SK-N-SH (cell line): Measurements from ENCODE around the gene ITGB8. TPM values are rescaled to one million over a fixed set of nuclear protein-coding genes. Genes with fewer than 3 reads are reported as not detected.

Experiments used
- CTCF ChIA-PET: fragments of 300-600, 350-600 bp; formaldehyde crosslinking; extraction: SDS; loops from one replicate; lab custom pipeline; 2021; lab: Yijun Ruan, JAX
- POLR2A ChIA-PET: fragments of 350-600 bp; sonication (Branson Sonifier 250); formaldehyde crosslinking; extraction: SDS; loops from one replicate; lab custom pipeline; 2020; ENCODE audit warnings: antibody characterized with exemption, inconsistent platforms; lab: Yijun Ruan, JAX
- DNase-seq: peaks from one replicate; pipeline ENCODE4 v3.0.0; 2012
- H2AFZ ChIP-seq: fragments of 200-600 bp; sonication (generic); 2 replicates; pipeline ENCODE4 v1.8.1; 2016; ENCODE audit warnings: antibody characterized with exemption, mild to moderate bottlenecking, low read depth
- H3F3A ChIP-seq: fragments of 200-600 bp; sonication (generic); replicated peaks from 2 replicates; pipeline ENCODE3; 2016; ENCODE audit warnings: antibody characterized with exemption, mild to moderate bottlenecking; ENCODE audit not compliant: insufficient read depth
- H3K27ac ChIP-seq, 2 experiments: fragments of 200-500 bp in 1 of 2; fragments of 200-600 bp in 1 of 2; sonication (Bioruptor generic) in 1 of 2; sonication (generic), shearing (Covaris generic) in 1 of 2; 2 replicates each; pipeline versions ENCODE4 v1.5.1 to v1.6.1; 2014 to 2016; ENCODE audit warnings: low read depth in 2 of 2, inconsistent platforms in 1 of 2, low read length in 1 of 2, mild to moderate bottlenecking in 1 of 2, mixed read lengths in 1 of 2
- H3K27me3 ChIP-seq: fragments of 200-600 bp; sonication (generic), shearing (Covaris generic); 2 replicates; pipeline ENCODE4 v1.6.1; 2016; ENCODE audit warnings: mixed run types; ENCODE audit not compliant: insufficient read depth
- H3K36me3 ChIP-seq, 2 experiments: fragments of 200-500 bp in 1 of 2; fragments of 200-600 bp in 1 of 2; sonication (Bioruptor generic) in 1 of 2; sonication (generic) in 1 of 2; replicated peaks in 1 of 2; 2 replicates each; pipeline versions ENCODE3 to v1.5.1; 2014 to 2016; ENCODE audit warnings: low read length in 1 of 2, mild to moderate bottlenecking in 1 of 2; ENCODE audit not compliant: insufficient read depth in 2 of 2, control insufficient read depth in 1 of 2
- H3K4me1 ChIP-seq, 2 experiments: fragments of 200-500 bp in 1 of 2; fragments of 200-600 bp in 1 of 2; sonication (Bioruptor generic) in 1 of 2; sonication (generic), shearing (Covaris generic) in 1 of 2; 2 replicates each; pipeline versions ENCODE4 v1.5.1 to v1.6.1; 2014 to 2016; ENCODE audit warnings: low read depth in 1 of 2, low read length in 1 of 2, mixed run types in 1 of 2; ENCODE audit not compliant: insufficient read depth in 2 of 2, control insufficient read depth in 1 of 2
- H3K4me2 ChIP-seq: fragments of 200-600 bp; sonication (generic), shearing (Covaris generic); 2 replicates; pipeline ENCODE4 v1.6.1; 2017; ENCODE audit warnings: mixed run types
- H3K4me3 ChIP-seq, 2 experiments: fragments of 200-500 bp in 1 of 2; fragments of 200-600 bp in 1 of 2; sonication (Bioruptor generic) in 1 of 2; sonication (generic), shearing (Covaris generic) in 1 of 2; 2 replicates each; pipeline versions ENCODE4 v1.5.1 to v1.8.1; 2014 to 2016; ENCODE audit warnings: low read depth in 2 of 2, inconsistent platforms in 1 of 2, low read length in 1 of 2, mild to moderate bottlenecking in 1 of 2, mixed read lengths in 1 of 2, moderate library complexity in 1 of 2
- H3K79me2 ChIP-seq: fragments of 200-600 bp; sonication (generic); 2 replicates; pipeline ENCODE4 v1.8.1; 2017; ENCODE audit warnings: mild to moderate bottlenecking; ENCODE audit not compliant: insufficient read depth
- H3K9ac ChIP-seq: fragments of 200-600 bp; sonication (generic); 2 replicates; pipeline ENCODE4 v1.6.1; 2017; ENCODE audit warnings: mixed run types
- H3K9me2 ChIP-seq: fragments of 200-600 bp; sonication (generic); 2 replicates; pipeline ENCODE4 v1.6.1; 2017; ENCODE audit warnings: mixed run types
- H3K9me3 ChIP-seq: fragments of 200-600 bp; sonication (generic); 2 replicates; pipeline ENCODE4 v1.6.1; 2017; ENCODE audit warnings: mixed run types, mild to moderate bottlenecking, moderate library complexity
- H4K20me1 ChIP-seq: fragments of 200-600 bp; sonication (generic); 2 replicates; pipeline ENCODE4 v1.6.1; 2017; ENCODE audit warnings: mild to moderate bottlenecking, mixed run types; ENCODE audit not compliant: insufficient read depth
- CHD2 ChIP-seq: fragments of 150-350 bp; IDR thresholded peaks from 2 replicates; pipeline ENCODE4 v1.6.1; 2018; ENCODE audit warnings: low read length; ENCODE audit not compliant: partially characterized antibody
- ELF1 ChIP-seq: IDR thresholded peaks from 2 replicates; pipeline ENCODE4 v1.4.0; 2012
- EP300 ChIP-seq, 2 experiments: IDR thresholded peaks; 2 replicates each; pipeline versions ENCODE4 v1.4.0 to v1.6.1; 2012; ENCODE audit warnings: borderline replicate concordance in 1 of 2, low read depth in 1 of 2, low read length in 1 of 2
- EZH2phosphoT487 ChIP-seq: fragments of 200-600 bp; sonication (generic); IDR thresholded peaks from 2 replicates; pipeline ENCODE4 v1.6.1; 2017; ENCODE audit warnings: low read depth, mixed run types, mild to moderate bottlenecking, antibody characterized with exemption, moderate library complexity, borderline replicate concordance
- FOSL2 ChIP-seq: IDR thresholded peaks from 2 replicates; pipeline ENCODE4 v1.4.0; 2012; ENCODE audit warnings: low read depth, mild to moderate bottlenecking, moderate library complexity, borderline replicate concordance
- MEF2A ChIP-seq: IDR thresholded peaks from 2 replicates; pipeline ENCODE4 v1.4.0; 2012; ENCODE audit warnings: low read depth, borderline replicate concordance
- NFIC ChIP-seq: IDR thresholded peaks from 2 replicates; pipeline ENCODE4 v1.4.0; 2012; ENCODE audit warnings: borderline replicate concordance
- RCOR1 ChIP-seq: fragments of 150-350 bp; IDR thresholded peaks from 2 replicates; pipeline ENCODE4 v1.6.1; 2017; ENCODE audit warnings: antibody characterized with exemption, low read length
- RXRA ChIP-seq: IDR thresholded peaks from 2 replicates; pipeline ENCODE4 v1.4.0; 2012; ENCODE audit warnings: low read depth, mild to moderate bottlenecking, borderline replicate concordance
- TCF12 ChIP-seq: IDR thresholded peaks from 2 replicates; pipeline ENCODE4 v1.4.0; 2012
- WGBS: methylation state at CpG from one replicate; pipeline ENCODE4 v1.1.6; 2017; ENCODE audit warnings: low lambda C conversion rate; 5-methylcytosine and 5-hydroxymethylcytosine counted together
- polyA plus RNA-seq, 3 experiments: library from polyadenylated mRNA; depleted of rRNA; stranded (reverse); fragments of >200 nt; gene quantifications; 2 replicates each; pipeline ENCODE4 v1.2.3, GENCODE V29; 2012
- TF ChIP-seq, protein P1 (sequence below): fragments of 200-600 bp; sonication (generic); IDR thresholded peaks from 2 replicates; pipeline ENCODE4 v1.6.1; 2017; ENCODE audit warnings: antibody characterized with exemption, mild to moderate bottlenecking, moderate library complexity
- TF ChIP-seq, protein P2 (sequence below): IDR thresholded peaks from 2 replicates; pipeline ENCODE4; 2012
- TF ChIP-seq, protein P3 (sequence below): fragments of 150-350 bp; IDR thresholded peaks from 2 replicates; pipeline ENCODE4 v1.6.1; 2016; ENCODE audit warnings: mild to moderate bottlenecking, low read depth, low read length
- TF ChIP-seq, protein P4 (sequence below): IDR thresholded peaks from 2 replicates; pipeline ENCODE4 v1.4.0; 2012; ENCODE audit warnings: low read depth
- TF ChIP-seq, protein P5 (sequence below): fragments of 150-350 bp; IDR thresholded peaks from 2 replicates; pipeline ENCODE4 v1.6.1; 2017; ENCODE audit warnings: antibody characterized with exemption, low read length, low read depth, borderline replicate concordance

The ITGB8 gene
- polyA plus RNA-seq, 1 of the 3 experiments (the other 2 are of a cell fraction), result 0.62 TPM

DNA sequence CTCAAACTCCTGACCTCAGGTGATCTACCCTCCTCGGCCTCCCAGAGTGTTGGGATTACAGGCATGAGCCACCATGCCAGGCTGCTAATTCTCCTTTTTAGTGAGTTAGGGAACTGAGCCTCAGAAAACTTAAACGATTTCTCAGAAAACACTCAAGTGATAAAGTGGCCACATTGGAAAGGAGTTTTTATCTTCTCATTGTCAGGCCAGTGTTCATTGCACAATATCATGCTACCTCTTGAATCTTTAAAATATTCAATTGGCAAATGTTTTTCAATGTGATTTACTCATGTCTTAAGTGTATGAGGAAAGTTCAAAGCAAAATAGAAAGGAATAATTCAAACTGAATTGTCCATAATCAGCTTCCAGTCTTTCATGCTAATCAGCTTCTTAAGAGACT is 80.7 kb downstream of the ITGB8 start:
- H3K79me2 ChIP-seq, result no peaks in the 10 kb centered on the region
- TF ChIP-seq RXRA (no peak), NFIC (no peak), ELF1 (no peak), EZH2phosphoT487 (no peak), FOSL2 (no peak), EP300 (IDR thresholded peaks at IDR 0.05; ENCODE audit: borderline replicate concordance in 1 of 2, low read depth in 1 of 2, low read length in 1 of 2) (no peak)
- TF ChIP-seq, protein P1, sequence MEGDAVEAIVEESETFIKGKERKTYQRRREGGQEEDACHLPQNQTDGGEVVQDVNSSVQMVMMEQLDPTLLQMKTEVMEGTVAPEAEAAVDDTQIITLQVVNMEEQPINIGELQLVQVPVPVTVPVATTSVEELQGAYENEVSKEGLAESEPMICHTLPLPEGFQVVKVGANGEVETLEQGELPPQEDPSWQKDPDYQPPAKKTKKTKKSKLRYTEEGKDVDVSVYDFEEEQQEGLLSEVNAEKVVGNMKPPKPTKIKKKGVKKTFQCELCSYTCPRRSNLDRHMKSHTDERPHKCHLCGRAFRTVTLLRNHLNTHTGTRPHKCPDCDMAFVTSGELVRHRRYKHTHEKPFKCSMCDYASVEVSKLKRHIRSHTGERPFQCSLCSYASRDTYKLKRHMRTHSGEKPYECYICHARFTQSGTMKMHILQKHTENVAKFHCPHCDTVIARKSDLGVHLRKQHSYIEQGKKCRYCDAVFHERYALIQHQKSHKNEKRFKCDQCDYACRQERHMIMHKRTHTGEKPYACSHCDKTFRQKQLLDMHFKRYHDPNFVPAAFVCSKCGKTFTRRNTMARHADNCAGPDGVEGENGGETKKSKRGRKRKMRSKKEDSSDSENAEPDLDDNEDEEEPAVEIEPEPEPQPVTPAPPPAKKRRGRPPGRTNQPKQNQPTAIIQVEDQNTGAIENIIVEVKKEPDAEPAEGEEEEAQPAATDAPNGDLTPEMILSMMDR, result no peak
- TF ChIP-seq, protein P2, sequence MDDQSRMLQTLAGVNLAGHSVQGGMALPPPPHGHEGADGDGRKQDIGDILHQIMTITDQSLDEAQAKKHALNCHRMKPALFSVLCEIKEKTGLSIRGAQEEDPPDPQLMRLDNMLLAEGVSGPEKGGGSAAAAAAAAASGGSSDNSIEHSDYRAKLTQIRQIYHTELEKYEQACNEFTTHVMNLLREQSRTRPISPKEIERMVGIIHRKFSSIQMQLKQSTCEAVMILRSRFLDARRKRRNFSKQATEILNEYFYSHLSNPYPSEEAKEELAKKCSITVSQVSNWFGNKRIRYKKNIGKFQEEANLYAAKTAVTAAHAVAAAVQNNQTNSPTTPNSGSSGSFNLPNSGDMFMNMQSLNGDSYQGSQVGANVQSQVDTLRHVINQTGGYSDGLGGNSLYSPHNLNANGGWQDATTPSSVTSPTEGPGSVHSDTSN, result no peak
- TF ChIP-seq, protein P3, sequence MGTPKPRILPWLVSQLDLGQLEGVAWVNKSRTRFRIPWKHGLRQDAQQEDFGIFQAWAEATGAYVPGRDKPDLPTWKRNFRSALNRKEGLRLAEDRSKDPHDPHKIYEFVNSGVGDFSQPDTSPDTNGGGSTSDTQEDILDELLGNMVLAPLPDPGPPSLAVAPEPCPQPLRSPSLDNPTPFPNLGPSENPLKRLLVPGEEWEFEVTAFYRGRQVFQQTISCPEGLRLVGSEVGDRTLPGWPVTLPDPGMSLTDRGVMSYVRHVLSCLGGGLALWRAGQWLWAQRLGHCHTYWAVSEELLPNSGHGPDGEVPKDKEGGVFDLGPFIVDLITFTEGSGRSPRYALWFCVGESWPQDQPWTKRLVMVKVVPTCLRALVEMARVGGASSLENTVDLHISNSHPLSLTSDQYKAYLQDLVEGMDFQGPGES, result no peak
- CTCF ChIA-PET, result interaction anchor here (1.0 to 1.4 kb wide), 3 partner anchors 8 to 698 kb away, joined by 3 read pairs; no protein-coding TSS in a partner anchor

DNA sequence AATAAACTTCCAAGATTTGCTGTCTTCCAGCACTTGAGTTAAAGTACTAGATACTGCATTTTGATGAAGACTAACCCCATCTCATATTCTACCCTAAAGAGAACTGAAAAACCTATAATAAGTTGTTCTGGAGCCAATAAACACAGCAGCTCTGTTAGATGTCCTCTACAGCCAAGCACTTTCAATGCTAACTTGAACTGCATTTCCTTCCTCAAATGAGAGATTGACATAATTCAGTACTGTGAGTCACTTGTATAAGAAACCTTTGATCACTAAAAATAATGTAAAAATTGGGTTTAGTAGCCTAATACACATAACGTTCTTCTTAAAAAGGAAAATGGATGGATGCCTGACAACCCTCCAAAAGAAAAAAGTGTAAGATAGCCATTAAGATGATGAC is 81.3 kb downstream of the ITGB8 start:
- Histone ChIP-seq H3K27ac (no peak overlapping the region), H3K9me3 (no peaks in the 10 kb centered on the region), H3K36me3 (no peaks in the 10 kb centered on the region), H4K20me1 (no peaks in the 10 kb centered on the region), H3F3A (no peaks in the 10 kb centered on the region), H2AFZ (no peak overlapping the region)
- POLR2A ChIA-PET, result no interaction called here
- 85% methylated on average over 1 of the region's 1 CpG for WGBS
- TF ChIP-seq, protein P1, result no peak
- TF ChIP-seq, protein P3, result no peak
- no peak for TF ChIP-seq CHD2
- TF ChIP-seq ELF1, result no peak
- TF ChIP-seq MEF2A, result no peak
- TF ChIP-seq, protein P4, sequence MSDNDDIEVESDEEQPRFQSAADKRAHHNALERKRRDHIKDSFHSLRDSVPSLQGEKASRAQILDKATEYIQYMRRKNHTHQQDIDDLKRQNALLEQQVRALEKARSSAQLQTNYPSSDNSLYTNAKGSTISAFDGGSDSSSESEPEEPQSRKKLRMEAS, result no peak
- no peak for TF ChIP-seq EZH2phosphoT487
- no peak for TF ChIP-seq TCF12
- TF ChIP-seq, protein P5, sequence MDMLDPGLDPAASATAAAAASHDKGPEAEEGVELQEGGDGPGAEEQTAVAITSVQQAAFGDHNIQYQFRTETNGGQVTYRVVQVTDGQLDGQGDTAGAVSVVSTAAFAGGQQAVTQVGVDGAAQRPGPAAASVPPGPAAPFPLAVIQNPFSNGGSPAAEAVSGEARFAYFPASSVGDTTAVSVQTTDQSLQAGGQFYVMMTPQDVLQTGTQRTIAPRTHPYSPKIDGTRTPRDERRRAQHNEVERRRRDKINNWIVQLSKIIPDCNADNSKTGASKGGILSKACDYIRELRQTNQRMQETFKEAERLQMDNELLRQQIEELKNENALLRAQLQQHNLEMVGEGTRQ, result no peak
- no peak for TF ChIP-seq RCOR1
- TF ChIP-seq, all 33 proteins: peak for 0
- Histone ChIP-seq H3K4me1 (peaks cover 0 to 4% of the 10 kb centered on the region in 2 experiments; a peak in 2 of 4 replicates), H3K4me3 (no peak overlapping the region), H3K79me2 (no peaks in the 10 kb centered on the region), H3K9me2 (no peaks in the 10 kb centered on the region), H3K9ac (no peak overlapping the region), H3K4me2 (no peak overlapping the region), H3K27me3 (no peaks in the 10 kb centered on the region)
- CTCF ChIA-PET, result interaction anchor here (1.0 to 2.0 kb wide), 3 partner anchors 9 to 698 kb away, joined by 3 to 9 read pairs (median 3); no protein-coding TSS in a partner anchor
- no peak for DNase-seq

More for the DNA sequence above, 80.7 kb downstream of the ITGB8 start:
- POLR2A ChIA-PET, result no interaction called here
- Histone ChIP-seq H3K9ac (no peak overlapping the region), H3K4me1 (peaks cover 0 to 4% of the 10 kb centered on the region in 2 experiments; a peak in 2 of 4 replicates), H3K36me3 (no peaks in the 10 kb centered on the region), H3K4me2 (no peak overlapping the region), H3K9me3 (no peaks in the 10 kb centered on the region), H3K4me3 (no peak overlapping the region), H3K27ac (no peak overlapping the region), H2AFZ (no peak overlapping the region), H3F3A (no peaks in the 10 kb centered on the region), H4K20me1 (no peaks in the 10 kb centered on the region), H3K9me2 (no peaks in the 10 kb centered on the region), H3K27me3 (no peaks in the 10 kb centered on the region)
- no peak for DNase-seq
- 86% methylated on average over 2 of the region's 2 CpGs for WGBS
